ENCODE results near the gene DSE.
A peak's percentile ranks its signal among the peaks of the same experiment; 100 is the strongest.

The DSE gene

GRCh38 chr6:116447052-116447451 lies 76.3 kb downstream of the DSE start:
- no peak for DNase-seq (ENCODE audit: low spot score)

- no peak for DNase-seq (ENCODE audit: low spot score)
These were observed 76.8 kb downstream of the DSE start for GRCh38 chr6:116447496-116448011.

- DNase-seq (ENCODE audit: low spot score), result no peak
These were observed 78.8 kb downstream of the DSE start for GRCh38 chr6:116449565-116449964.

- DNase-seq (ENCODE audit: low spot score), result no peak
These were observed 79.5 kb downstream of the DSE start for GRCh38 chr6:116450185-116450710.

- no peak for DNase-seq (ENCODE audit: low spot score)
These were observed 80.3 kb downstream of the DSE start for GRCh38 chr6:116450769-116451740.

- no peak for DNase-seq (ENCODE audit: low spot score)
These were observed 81.2 kb downstream of the DSE start for GRCh38 chr6:116451916-116452315.

- DNase-seq (ENCODE audit: low spot score), result no peak
These were observed 81.8 kb downstream of the DSE start for GRCh38 chr6:116452531-116452930.

GRCh38 chr6:116456106-116456505 lies 85.4 kb downstream of the DSE start:
- DNase-seq (ENCODE audit: low spot score), result no peak

GRCh38 chr6:116456927-116457326 lies 86.2 kb downstream of the DSE start:
- no peak for DNase-seq (ENCODE audit: low spot score)

- no peak for DNase-seq (ENCODE audit: low spot score)
These were observed 87.5 kb downstream of the DSE start for GRCh38 chr6:116458264-116458663.

- no peak for DNase-seq (ENCODE audit: low spot score)
These were observed 89.2 kb downstream of the DSE start for GRCh38 chr6:116459927-116460326.

GRCh38 chr6:116461331-116461931 lies 90.7 kb downstream of the DSE start, which contains the start of gene CALHM6:
TSS of gene CALHM6 (plus strand) at chr6:116461375. CDS start at chr6:116461930, 555 bp downstream.
- no peak for DNase-seq (ENCODE audit: low spot score)

GRCh38 chr6:116461932-116462885 lies 91.5 kb downstream of the DSE start:
- DNase-seq (ENCODE audit: low spot score), result peak; percentile 38

- no peak for DNase-seq (ENCODE audit: low spot score)
These were observed 92.6 kb downstream of the DSE start for GRCh38 chr6:116463301-116463700.

- no peak for DNase-seq (ENCODE audit: low spot score)
These were observed 94.5 kb downstream of the DSE start for GRCh38 chr6:116465246-116465645.

GRCh38 chr6:116467096-116467495 lies 96.3 kb downstream of the DSE start:
- DNase-seq (ENCODE audit: low spot score), result no peak

- no peak for DNase-seq (ENCODE audit: low spot score)
These were observed 96.8 kb downstream of the DSE start for GRCh38 chr6:116467514-116467913.

GRCh38 chr6:116468293-116468692 lies 97.5 kb downstream of the DSE start:
- DNase-seq (ENCODE audit: low spot score), result no peak

GRCh38 chr6:116471531-116471930 lies 100.8 kb downstream of the DSE start:
- DNase-seq (ENCODE audit: low spot score), result no peak

GRCh38 chr6:116472706-116473105 lies 102.0 kb downstream of the DSE start:
- no peak for DNase-seq (ENCODE audit: low spot score)

GRCh38 chr6:116475141-116475540 lies 104.4 kb downstream of the DSE start:
- no peak for DNase-seq (ENCODE audit: low spot score)

All from CD4-positive, alpha-beta T cell treated with Interleukin-6 at 100 ng/mL for 8 hours (primary cell).